Right lobe of liver (tissue), 4 donors: ENCODE results near the gene GUCY2D.

Experiments used
- CTCF ChIP-seq, 4 donors: fragments of 200-600 bp in 3 of 4; fragments of 450-650 bp in 1 of 4; IDR thresholded peaks; one replicate each; pipeline versions ENCODE4 v1.5.1 to v1.8.0; 2016 to 2022; ENCODE audit warnings: antibody characterized with exemption in 4 of 4, mild to moderate bottlenecking in 2 of 4
- POLR2A ChIP-seq: fragments of 450-650 bp; IDR thresholded peaks from one replicate; pipeline ENCODE4 v1.6.1; 2017; ENCODE audit warnings: antibody characterized with exemption, mild to moderate bottlenecking
- donor health status: DM: no; HTN: no; CAD: no.
- donor health status: DM: no; HTN: no; CAD: no.
- donor health status: DM: no; HTN: yes; CAD: no.

- no peak for TF ChIP-seq CTCF (IDR thresholded peaks at IDR 0.05)
- TF ChIP-seq POLR2A, result no peak
Observed at GRCh38 chr17:8015236-8015956, 13.0 kb downstream of the GUCY2D start.
